ENCODE data around the gene SSH3. TPM values are rescaled to one million over a fixed set of nuclear protein-coding genes. Genes with fewer than 3 reads are reported as not detected.

The SSH3 gene
- polyA plus RNA-seq, 1 donor from 2014 or later = 0.89 TPM

GRCh38 chr11:67264877-67265632 lies 38.3 kb upstream of the SSH3 start:
- no peak overlapping the region for H3K27ac ChIP-seq (ENCODE audit: low read length)

More at GRCh38 chr11:67264877-67265632, 38.3 kb upstream of the SSH3 start:
- Histone ChIP-seq H3K4me2 (ENCODE audit: low read length) (no peak overlapping the region), H3K9ac (ENCODE audit: low read length) (no peak overlapping the region), H3K36me3 (ENCODE audit: insufficient read depth, low read length) (no peaks in the 10 kb centered on the region), H3K9me2 (ENCODE audit: insufficient read depth, low read length) (no peaks in the 10 kb centered on the region), H3K27me3 (ENCODE audit: insufficient read depth, low read depth, low read length) (no peaks in the 10 kb centered on the region), H3K9me3 (ENCODE audit: low read length) (no peaks in the 10 kb centered on the region), H2AFZ (ENCODE audit: low read depth, low read length) (no peak overlapping the region), H4K20me1 (ENCODE audit: insufficient read depth) (no peaks in the 10 kb centered on the region), H3K4me3 (ENCODE audit: low read length) (no peak overlapping the region), H3K79me2 (replicated peaks; ENCODE audit: insufficient read depth, low read length) (peaks cover 32% of the 10 kb centered on the region), H3F3A (ENCODE audit: insufficient read depth, low read length, poor library complexity, severe bottlenecking) (no peaks in the 10 kb centered on the region)
- TF ChIP-seq POLR2AphosphoS5 (IDR thresholded peaks at IDR 0.05) = no peak
- TF ChIP-seq REST (IDR thresholded peaks at IDR 0.05; ENCODE audit: borderline replicate concordance) = no peak
- no peak for TF ChIP-seq RAD21 (conservative IDR thresholded peaks at IDR 0.05)
- TF ChIP-seq EZH2 (IDR thresholded peaks at IDR 0.05; ENCODE audit: borderline replicate concordance, insufficient read depth, low read length, poor library complexity, severe bottlenecking) = no peak
- no peak for TF ChIP-seq CTCF (IDR thresholded peaks at IDR 0.05; ENCODE audit: poor library complexity, severe bottlenecking)
- TF ChIP-seq SMC3 (conservative IDR thresholded peaks at IDR 0.05; ENCODE audit: poor library complexity) = no peak
- TF ChIP-seq MXI1 (conservative IDR thresholded peaks at IDR 0.05; ENCODE audit: poor library complexity, severe bottlenecking) = no peak

Measured in neural cell (in vitro differentiated cells).